Measurements from ENCODE around the gene BMPER.

The BMPER gene

DNA sequence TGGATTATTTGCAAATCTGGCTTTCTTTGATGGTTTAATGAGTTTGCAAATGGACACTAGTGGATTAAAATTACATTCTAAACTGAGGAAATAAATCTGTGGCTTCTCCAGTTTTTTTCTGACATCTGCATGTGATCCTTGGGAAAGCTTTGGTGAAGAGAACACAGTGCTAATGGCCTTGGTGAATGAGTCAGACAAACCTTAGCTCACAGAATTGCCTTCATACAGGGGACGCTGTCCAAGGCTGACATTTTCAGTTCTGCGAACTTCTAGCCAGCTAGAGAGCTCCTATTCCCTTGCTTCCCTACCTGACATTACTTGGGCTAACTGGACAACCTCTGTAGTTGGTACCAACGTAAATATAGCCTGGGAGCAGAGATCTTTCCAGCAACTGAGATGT lies 21.2 kb downstream of the BMPER start:
- no peak for DNase-seq

- DNase-seq = no peak
These were observed 23.6 kb downstream of the BMPER start for GRCh38 chr7:33928986-33929385.

GRCh38 chr7:33932221-33932620 lies 26.9 kb downstream of the BMPER start:
- DNase-seq = peak; percentile 55

DNA sequence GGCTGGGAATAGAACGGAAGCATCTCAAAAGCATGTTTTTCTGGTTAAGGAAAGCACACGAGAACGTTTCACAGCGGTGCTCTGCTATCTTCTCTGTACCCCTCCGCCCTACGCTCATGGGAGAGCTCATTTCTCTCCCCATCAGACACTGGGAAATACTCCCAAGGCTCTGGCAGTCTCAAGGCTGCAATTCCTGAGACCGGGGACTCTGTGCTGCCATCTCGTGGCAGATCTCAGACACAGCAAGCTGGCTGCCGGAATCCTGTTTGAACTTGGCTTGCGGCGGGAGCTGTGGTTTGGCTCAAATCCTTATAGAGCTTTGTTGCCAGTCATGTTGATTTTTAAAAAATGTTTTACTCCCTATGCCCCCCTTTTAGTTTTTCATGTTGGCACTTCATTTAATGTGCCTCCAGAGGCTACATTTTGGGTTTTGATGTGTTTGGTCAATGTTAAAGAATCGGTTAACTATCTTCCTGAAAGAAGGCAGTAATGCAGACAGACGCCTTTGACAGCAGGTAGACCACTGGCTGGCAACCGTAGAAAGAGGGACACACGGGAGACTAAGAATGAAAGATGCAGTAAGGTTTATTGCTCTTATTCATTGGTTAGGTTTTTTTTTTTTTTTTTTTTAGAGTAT lies 27.6 kb downstream of the BMPER start:
- DNase-seq = peak; percentile 88

DNA sequence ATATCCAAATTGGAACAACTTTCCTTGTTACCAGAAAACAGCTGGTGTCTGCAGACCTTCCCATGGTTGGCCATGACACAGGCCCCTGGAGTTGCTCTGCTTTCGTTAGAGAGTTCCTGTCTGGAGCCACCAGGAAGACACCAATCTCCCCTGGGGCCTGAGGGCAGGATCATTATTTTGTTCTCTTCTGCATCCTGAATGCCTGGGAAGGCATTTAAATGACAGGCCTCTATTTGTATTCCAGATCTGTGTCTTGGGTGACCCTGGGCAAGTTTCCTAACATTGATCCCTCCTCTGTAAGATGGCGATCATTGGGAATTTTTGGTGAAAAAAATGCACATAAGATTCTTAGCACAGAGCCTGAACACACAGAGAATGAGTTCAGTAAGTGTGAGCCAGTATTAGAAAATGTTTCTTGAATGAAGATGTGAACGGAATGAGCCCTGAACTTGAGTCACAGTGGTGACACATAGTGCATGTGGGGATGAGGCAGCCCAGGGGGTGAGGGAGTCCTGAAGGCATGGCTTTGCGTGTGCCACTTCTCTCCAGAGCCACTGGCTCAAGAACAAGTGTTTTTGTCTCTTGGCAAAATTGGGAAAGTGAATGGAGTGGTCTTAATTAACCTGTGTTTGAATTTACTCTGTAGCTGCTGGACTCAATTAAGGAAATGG lies 28.4 kb downstream of the BMPER start:
- peak; percentile 2 for DNase-seq

- DNase-seq = no peak
These were observed 29.1 kb downstream of the BMPER start for GRCh38 chr7:33934391-33934790.

GRCh38 chr7:33936503-33936902 lies 31.2 kb downstream of the BMPER start:
- no peak for DNase-seq

DNA sequence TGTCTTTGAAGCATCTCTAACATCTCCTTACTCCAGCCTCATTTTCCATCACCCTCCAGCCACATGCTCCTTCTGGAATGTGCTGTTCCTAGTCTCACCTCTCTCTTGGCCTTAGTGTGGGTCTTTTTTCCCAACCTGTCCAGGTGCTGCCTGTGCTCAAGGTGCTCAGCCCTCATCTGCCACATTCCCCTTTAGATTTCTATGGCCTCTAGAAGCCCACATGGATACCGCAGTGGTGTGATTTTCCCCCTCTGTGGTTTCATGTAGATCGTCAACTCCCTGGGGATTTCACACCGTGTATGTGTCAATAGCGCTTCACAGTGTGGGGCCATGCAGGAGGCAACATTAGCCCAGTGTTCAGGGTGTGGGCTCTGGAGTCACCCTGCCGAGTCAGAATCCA lies 32.5 kb downstream of the BMPER start:
- DNase-seq = no peak

GRCh38 chr7:33939121-33939520 lies 33.8 kb downstream of the BMPER start:
- no peak for DNase-seq

DNA sequence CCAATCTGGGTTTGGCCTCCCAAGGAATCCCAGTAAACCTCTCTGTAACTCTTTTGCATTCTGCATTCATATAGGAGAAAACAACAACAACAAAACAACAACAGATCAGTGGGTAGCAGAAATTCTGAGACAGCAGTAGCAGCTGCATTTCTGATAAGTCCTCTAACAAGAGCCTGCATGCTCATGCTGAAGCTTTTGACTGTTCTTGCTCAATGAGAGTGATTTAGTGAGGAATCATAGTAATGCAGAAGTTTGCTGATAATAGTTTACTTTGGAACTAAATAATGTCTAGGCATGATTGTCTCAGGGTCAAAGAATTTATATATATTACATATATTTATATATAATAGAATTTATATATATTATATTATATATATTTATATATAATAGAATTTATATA lies 35.2 kb downstream of the BMPER start:
- DNase-seq = no peak

- no peak for DNase-seq
These were observed 36.1 kb downstream of the BMPER start for GRCh38 chr7:33941418-33941817.

DNA sequence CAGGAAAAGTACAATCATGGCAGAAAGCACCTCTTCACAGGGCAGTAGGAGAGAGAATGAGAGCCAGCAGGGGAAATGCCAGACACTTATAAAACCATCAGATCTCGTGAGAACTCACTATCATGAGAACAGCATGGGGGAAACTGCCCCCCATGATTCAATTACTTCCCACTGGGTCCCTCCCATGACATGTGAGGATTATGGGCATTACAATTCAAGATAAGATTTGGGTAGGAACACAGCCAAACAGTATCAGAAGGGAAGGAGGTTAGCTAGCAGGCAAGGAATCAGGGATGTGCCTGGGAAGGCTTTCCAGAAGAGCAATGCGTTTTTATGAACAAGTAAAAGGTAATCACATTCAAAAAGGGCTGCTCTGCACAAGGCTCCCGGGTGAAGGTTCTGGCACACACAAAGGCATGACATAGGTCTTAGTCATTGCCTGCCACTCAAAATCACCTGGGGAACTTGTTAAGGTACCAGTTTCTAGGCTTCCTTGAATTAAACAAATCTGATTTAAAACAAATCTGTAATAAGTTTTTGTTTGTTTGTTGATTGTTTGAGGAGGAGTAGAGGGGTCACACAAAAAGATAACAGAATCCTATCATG lies 40.9 kb downstream of the BMPER start:
- DNase-seq = no peak

DNA sequence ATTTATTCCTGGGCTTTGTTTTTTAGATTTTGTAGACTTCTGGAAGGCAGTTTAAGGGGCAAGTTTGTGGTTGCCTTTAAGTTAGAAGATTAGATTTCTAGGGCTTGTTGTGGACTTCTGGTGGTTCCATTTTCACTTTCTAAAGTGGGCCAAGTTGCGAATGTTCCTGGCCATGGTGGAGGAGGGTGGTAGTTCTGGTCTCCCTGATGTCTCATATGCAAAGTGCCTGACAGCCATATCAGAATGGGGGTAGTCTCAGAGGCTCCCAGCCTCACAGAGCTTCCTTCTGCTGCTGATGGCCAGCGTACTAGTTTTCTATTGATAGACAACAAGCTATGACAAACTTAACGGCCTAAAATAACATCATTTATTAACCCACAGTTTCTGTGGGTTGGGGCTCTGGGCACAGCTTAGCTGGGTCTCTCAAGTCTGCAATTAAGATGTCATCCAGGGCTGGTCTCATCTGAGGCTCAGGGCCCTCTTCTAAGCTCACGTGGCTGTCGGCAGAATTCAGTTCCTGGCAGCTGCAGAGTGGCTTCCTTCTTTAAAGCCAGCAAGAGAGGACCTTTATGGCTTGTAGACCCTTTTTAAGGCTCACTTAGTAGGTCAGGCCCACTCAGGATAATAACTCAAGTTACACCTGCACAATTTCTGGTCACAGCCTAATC lies 44.8 kb downstream of the BMPER start:
- no peak for DNase-seq

- DNase-seq = no peak
These were observed 47.5 kb downstream of the BMPER start for GRCh38 chr7:33952824-33953223.

DNA sequence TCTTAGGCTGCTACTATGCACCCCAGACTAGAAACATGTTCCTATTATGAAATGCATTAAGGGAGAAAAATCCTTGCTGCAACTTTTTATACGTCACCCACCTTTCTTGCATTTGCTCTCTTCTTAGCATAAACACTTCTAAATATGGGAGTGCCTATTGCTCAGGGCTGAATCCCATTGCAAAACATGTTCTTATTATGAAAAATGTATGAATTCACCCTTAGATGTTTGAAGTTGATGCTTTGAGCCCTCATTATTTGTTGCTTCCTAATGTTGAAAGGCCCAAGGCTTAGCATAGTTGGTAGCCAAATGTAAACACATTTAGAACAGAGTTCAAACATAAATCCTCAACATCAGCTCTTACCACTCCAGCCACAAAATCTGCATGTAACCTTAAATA lies 52.8 kb downstream of the BMPER start:
- DNase-seq = no peak

GRCh38 chr7:33959676-33960075 lies 54.3 kb downstream of the BMPER start:
- DNase-seq = no peak

DNA sequence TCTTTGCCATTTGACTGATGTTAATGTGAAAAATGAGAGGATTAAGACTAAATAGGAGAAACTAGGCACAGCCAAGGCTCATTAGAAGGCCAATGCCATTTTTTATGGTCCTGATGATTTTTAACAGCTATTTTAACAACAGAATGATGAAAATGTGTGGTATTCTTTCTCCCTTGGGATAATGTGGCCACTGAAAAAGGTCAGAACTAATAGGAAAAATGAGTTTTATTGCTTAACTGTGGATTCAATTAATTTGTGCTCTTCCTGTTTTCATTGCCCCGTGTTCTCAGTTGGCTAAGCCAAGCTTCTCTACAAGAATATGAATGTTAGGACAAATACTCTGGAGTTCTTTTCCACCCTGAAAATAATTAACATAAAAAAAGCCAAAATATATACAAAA lies 56.6 kb downstream of the BMPER start:
- DNase-seq = no peak

- DNase-seq = no peak
These were observed 59.3 kb downstream of the BMPER start for GRCh38 chr7:33964417-33965182.

- DNase-seq = no peak
These were observed 59.9 kb downstream of the BMPER start for GRCh38 chr7:33965183-33965744.

- DNase-seq = no peak
These were observed 63.3 kb downstream of the BMPER start for GRCh38 chr7:33968591-33968990.

- DNase-seq = no peak
These were observed 65.2 kb downstream of the BMPER start for GRCh38 chr7:33970536-33970935.

DNA sequence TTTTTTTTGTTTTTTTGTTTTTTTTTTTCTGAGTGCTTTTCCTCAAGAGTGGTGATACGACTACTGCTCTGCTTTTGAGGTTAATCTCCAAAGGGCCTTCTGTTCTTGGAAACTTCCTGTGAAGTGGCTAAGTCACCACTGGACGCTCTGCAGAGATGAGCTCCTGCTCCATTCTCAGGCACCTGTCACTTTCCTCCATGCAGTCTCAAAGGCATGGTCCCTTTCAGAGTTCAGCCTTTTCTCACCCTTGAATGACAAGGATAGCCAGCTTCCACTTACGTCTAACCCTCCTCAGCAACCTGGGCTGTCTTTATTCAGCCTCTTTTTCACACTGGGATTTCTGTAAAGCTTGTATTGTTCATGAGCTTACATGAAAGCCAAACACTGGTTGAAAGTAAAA lies 65.8 kb downstream of the BMPER start:
- no peak for DNase-seq

All from NCI-H1694 treated with DMSO at 0.1 percent for 48 hours (cell line).